Hematopoietic multipotent progenitor cell treated with erythropoietin and hydrocortisone succinate and interleukin-3 and kit ligand, for 8 days (in vitro differentiated cells): Measurements from ENCODE around the gene HP.
A peak's percentile ranks its signal among the peaks of the same experiment; 100 is the strongest.
"Not testable (repeated sequence)": the region's sequence is repeated elsewhere in the genome, so short reads cannot be mapped to it uniquely, and the experiment has no call there.

ENCODE experiments used
- DNase-seq: peaks from one replicate; pipeline ENCODE4 v3.0.0-alpha.2; 2015

The HP gene

GRCh38 chr16:72043539-72043938, 10.8 kb upstream of the HP start:
- no peak for DNase-seq

DNA sequence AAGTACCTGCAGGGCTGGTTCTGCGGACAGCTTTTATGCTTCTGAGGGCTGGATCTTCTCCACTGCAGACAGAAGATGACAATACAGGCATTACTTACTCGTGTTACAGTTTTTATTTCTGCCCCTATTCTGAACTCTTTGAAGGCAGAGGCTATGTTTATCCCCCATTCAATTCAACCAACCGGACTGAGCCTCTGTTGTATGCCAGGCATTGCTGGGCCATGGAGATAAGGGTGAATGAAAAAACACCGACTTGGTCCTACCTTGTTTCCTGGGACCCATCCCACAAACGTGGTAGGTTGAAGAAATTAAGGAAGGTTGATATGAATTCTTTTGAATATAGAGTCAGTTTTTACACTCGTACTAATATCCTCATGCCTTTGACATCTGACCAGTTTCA, 10.0 kb upstream of the HP start:
- DNase-seq: peak; percentile 76

GRCh38 chr16:72044825-72045359, 9.4 kb upstream of the HP start:
- DNase-seq: no peak

- DNase-seq: no peak
Observed at GRCh38 chr16:72049110-72049509, 5.2 kb upstream of the HP start.

DNA sequence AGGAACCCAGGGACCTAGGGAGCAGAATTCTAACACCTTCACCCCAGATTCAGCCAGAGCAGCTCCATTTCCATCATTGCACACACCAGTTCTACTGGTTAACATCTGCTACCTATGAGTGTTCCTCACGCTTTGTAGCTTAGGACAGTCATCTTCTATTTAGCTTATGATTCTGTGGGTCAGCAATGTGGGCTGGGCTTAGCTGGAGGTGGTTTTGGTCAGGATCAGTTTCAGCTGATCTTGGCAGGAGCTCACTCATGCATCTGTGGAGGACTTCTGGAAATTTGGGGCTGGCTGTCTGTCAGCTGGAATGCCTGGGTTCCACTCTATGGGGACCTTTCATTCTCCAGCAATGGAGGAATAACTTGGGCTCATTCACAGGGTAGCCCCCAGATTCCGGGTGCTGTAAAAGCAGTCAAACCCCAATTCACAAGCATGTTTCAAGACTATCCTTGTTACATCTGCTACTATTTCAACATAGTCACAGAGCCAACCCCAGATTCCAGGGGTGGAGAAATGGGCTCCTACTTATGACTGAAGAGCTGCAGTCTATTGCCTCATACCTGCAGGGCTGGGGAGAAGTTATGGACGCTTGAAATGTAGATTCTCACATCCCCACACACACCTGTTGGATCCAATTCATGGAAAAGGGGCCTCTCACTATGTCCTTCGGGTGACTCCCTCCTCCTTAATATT, 3.4 kb upstream of the HP start:
- DNase-seq: no peak

DNA sequence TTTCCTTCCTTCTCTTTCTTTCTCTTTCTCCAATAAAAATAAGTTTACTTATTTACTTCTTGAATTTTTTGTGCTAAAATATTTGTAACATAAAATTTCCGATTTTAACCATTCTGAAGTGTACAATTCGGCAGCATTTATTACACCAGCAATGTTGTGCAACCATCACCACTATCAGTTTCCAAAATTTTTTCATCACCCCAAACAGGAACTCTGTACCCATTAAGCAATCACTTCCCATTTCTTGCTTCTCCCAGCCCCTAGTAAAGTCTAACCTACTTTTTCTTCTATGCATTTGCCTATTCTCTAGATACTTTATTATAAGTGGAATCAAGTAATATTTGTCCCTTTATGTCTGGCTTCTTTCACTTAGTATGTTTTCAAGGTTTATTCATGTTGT, 2.5 kb upstream of the HP start:
- no peak for DNase-seq

GRCh38 chr16:72055911-72056310, 1.6 kb downstream of the HP start:
- DNase-seq: no peak

- not testable (repeated sequence) for DNase-seq
Observed at GRCh38 chr16:72057313-72057712, 3.0 kb downstream of the HP start.

DNA sequence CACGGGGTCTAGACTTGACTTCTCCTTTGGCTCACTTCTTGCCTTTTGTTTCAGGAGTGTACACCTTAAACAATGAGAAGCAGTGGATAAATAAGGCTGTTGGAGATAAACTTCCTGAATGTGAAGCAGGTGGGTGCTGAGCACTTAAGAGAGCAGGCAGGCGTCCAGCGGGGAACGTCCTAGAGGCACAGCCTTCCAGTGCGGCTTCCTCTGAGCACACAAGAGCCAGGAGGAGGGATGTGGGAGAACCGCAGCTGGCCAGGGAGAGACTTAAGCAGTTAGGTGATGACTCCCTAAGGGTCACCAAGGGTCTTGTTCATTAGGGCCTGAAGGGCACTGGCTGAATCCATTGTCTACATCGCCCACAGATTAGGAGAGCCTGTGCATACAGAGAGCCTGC, 4.8 kb downstream of the HP start:
- DNase-seq: not testable (repeated sequence)

DNA sequence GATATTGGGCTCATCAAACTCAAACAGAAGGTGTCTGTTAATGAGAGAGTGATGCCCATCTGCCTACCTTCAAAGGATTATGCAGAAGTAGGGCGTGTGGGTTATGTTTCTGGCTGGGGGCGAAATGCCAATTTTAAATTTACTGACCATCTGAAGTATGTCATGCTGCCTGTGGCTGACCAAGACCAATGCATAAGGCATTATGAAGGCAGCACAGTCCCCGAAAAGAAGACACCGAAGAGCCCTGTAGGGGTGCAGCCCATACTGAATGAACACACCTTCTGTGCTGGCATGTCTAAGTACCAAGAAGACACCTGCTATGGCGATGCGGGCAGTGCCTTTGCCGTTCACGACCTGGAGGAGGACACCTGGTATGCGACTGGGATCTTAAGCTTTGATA, 6.1 kb downstream of the HP start:
- no peak for DNase-seq

DNA sequence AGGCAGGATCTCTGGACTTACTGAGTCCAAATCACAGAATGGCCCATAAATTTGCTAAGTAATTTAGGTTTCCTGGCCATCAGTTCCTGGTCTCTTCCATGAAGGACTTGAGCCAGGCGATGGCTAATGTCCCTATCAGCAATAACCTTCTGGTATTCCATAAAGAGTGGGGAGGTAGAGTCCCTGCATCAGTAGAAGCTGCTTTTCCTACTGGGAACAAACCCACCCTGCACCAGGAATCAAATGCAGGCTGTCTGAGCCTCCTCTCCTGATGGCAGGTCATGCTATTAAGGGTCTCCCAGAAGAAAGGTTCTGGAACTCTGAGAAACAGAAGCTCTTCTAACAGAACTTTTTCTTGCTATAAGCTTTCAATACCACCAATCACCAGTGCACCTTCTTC, 7.3 kb downstream of the HP start:
- DNase-seq: no peak

DNA sequence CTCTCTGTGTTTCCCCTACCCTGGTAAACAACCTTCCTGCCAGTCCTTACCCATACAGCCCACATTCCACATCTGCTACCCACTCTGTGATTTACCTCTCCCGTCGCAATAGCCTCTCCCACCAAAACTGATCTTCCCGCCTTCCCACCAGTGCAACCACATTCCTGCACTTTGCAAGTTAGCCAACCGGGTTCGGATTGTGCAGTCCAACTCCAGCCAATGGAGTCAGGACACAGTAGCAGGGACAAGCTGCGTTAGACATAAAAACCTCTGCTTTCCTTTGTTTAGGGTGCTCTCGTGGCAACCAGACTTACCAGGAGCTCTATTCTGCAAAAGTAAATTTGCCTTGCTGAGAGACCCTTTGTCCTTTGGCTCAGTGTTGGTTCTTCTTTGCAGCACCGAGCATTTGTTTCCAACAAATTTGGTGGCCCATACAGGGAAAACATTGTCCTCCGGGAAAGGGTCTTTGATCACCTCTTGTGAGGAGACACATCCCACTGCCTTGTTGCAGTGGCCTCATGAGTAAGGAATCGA, 10.1 kb downstream of the HP start:
- no peak for DNase-seq

DNA sequence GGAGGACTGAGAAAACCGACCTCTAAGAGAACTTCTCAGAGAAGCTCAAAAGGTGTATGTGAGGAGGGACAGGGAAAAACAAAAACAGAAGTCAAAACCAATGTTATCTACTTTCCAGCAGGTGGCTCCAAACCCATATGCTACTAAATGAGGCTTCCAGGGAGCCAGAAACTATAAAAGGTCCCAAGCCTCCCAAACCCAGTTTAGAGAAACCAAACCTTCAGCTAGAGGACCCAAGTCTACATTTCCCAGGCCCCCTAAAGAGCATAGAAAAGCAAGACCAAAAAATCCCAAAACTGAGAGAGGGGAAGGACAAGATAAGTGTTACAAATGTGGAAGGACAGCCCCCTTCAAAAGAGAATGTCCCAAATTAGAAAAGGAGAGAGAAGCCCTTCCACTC, 12.4 kb downstream of the HP start:
- DNase-seq: peak; percentile 73

- no peak for DNase-seq
Observed at GRCh38 chr16:72068930-72069329, 14.6 kb downstream of the HP start.

GRCh38 chr16:72072514-72073342, 18.4 kb downstream of the HP start:
- peak; percentile 27 for DNase-seq

GRCh38 chr16:72073560-72074230, 19.4 kb downstream of the HP start:
- DNase-seq: no peak

GRCh38 chr16:72075067-72075466, 20.8 kb downstream of the HP start:
- DNase-seq: not testable (repeated sequence)

- not testable (repeated sequence) for DNase-seq
Observed at GRCh38 chr16:72076991-72077706, 22.8 kb downstream of the HP start.

- no peak for DNase-seq
Observed at GRCh38 chr16:72083778-72084404, 29.6 kb downstream of the HP start.

DNA sequence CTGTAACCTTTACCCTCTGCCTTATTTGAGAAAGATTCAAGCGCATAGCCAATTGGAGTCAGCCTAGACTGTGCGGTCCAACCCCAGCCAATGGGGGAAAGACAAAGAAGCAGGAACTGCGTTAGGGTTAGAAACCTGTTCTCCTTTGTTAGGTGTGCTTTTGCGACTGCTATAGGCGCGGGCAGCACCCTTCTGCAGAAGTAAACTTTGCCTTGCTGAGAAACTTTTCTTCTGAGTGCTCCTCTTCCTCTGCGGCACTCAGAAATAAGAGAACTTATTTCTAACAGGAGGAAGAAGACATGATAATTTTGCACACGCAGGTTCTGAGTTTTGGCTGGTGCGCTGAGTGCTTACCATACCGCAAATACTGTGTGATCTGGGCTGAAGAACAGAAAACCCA, 30.1 kb downstream of the HP start:
- no peak for DNase-seq

DNA sequence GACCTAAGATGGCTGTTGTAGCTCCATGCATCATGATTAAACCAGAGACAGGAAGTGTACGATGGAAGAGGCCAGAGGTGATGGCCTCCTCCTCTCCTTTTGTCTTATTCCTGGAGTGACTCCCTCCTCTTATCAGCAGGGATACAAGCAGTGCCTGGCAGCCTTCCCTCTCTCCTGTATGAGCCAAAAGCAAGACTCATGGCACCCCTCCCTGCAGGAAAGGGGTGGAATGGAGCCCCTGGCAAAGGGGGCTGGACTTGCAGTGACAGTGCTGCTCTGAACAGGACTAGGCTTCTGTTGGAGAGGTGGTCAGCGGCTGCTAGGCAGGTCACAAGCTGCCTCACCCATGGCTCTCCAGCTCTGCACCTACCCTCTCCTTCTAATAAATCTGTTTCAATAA, 30.7 kb downstream of the HP start:
- DNase-seq: no peak

GRCh38 chr16:72091217-72091616, 36.9 kb downstream of the HP start:
- no peak for DNase-seq
